HUDEP-2 (cell line): ENCODE data around the gene PRKAR1B.

ENCODE experiments used
- DNase-seq, 76 experiments: peaks; one replicate each; lab custom pipeline; 2025; ENCODE audit not compliant: unreplicated experiment in 76 of 76; lab: John Stamatoyannopoulos, UW

Gene PRKAR1B

DNA sequence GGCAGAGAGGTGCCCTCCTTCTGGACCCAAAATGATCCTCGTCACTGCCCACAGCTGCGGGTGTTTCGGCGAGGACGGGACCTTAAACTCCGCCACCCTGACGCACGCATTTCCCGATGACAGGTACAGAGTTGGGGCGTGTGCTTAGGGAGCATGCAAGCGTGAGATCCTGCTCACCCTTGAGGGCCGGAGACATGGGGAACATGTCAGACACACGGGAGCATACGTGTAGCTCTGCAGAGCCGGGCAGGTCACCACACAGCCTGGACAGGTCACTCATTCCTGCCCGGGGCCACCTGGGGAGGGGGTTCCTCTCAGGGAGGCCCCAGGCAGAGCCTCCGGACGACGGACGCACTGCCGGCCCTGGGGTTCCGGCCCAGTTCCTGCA is 149.8 kb downstream of the PRKAR1B start:
- DNase-seq = no peak

DNA sequence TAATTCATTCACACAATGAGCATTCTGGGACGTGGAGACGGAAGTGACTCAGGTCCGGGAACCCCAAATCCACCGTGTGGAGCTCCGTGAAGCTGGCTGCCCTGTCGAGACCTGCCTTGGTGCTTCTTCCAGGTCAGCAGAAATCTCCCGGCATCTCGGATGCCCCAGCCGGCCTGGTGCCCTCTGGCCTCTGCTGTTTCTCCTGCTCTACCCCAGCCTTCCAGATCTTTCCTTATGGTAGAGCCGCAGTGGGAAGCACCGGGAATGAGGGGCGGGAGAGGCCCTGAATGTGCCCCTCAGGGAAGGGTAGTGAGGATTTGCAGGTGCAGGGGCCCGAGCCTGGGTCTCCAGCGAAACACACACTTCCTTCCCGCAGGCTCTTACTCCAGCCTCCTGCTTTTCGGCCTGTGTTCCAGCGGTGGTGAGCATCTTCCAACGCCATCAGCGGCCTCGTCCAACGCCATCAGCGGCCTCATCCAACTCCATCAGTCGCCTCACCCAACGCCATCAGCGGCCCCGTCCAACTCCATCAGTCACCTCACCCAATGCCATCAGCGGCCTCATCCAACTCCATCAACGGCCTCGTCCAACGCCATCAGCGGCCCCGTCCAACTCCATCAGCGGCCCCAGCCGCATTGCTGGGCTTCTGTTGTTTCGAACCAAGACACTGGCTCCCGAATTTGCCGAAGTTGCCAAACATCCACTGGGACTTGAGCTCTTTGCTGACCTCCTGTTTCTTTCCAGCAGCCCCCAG is 150.4 kb downstream of the PRKAR1B start:
- DNase-seq = no peak

DNA sequence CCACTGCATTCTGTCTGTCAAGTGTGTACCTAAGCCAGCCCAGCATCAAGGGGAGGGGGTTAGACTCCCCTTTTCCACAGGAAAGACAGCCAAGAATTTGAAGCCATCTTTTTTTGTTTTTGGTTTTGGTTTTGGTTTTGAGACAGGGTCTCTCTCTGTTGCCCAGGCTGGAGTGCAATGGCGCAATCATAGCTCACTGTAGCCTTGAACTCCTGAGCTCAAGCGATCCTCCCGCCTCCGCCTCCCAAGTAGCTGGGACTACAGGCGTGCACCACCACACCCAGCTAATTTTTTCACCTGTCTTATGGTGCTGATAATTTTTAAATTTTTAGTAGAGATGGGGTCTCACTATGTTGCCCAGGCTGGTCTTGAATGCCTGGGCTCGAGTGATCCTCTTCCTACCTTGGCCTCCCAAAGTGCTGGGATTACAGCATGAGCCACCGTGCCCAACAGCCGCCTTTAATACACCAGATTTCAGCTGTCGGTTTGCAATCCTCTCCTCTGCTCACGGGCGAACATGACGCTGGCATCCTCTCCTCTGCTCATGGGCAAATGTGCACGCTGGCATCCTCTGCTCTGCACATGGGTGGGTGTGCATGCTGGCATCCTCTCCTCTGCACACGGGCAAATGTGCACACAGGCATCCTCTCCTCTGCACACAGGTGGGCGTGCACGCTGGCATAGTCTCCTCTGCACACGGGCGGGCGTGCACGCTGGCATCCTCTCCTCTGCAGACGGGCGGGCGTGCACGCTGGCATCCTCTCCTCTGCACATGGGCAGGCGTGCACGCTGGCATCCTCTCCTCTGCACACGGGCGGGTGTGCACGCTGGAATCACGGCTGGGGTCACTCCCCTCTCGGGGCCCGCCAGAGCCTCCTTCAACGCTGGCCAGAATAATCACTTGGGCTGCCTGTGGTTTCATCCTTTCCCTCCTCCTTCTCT is 151.4 kb downstream of the PRKAR1B start:
- DNase-seq = no peak

DNA sequence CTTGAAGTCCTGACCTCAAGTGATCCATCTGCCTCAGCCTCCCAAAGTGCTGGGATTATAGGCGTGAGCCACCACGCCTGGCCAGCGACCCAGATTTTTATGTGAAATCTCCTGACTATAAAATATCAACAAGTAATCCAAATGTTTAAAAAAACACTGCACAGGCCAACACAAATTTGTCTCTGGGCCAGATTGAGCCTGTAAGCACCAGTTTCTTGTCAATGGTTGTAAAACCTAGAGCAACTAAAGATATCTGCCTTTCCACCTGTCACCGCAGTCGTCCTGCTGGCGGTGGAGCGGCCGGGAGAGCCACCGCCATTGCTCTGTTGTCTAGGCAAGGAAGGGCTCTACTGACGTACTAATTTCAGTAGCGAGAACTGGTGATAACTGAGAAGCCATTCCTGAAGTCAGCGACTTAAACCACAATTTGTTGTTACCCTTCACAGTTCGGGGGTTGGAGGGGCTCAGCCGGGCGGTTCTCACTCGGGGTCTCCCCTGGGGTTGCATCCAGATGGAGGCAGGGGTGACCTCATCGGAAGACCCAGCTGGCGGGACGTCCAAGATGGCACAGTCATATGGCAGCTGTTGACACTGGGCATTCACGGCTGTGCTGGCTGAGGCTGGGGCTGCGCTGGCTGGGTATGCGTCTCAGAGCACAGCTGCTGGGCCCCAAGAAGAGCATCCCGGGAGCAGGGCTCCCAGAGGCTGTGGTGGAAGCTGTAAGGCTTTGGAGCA is 152.3 kb downstream of the PRKAR1B start:
- DNase-seq = no peak

DNA sequence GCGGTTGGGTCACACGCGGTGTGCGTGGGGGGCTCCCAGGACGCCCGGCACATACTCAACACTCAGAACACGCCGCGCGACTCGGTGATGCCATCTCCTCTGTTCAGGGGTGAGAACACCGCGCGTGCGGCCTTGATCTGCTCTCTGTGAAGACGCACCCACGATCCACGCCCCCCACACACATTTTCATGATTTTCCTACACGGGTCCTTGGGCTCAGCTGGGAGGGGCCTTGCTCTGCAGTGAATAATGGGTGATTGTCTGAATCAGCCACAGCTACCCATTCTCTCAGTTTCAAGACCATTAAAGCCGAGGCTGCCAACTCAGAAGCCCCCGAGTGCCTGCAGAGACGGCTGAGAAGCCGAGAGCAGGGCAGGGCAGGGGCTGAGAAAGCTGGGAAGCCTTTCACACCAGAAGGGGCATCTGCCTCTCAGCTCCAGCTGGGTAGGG is 153.1 kb downstream of the PRKAR1B start:
- no peak for DNase-seq

DNA sequence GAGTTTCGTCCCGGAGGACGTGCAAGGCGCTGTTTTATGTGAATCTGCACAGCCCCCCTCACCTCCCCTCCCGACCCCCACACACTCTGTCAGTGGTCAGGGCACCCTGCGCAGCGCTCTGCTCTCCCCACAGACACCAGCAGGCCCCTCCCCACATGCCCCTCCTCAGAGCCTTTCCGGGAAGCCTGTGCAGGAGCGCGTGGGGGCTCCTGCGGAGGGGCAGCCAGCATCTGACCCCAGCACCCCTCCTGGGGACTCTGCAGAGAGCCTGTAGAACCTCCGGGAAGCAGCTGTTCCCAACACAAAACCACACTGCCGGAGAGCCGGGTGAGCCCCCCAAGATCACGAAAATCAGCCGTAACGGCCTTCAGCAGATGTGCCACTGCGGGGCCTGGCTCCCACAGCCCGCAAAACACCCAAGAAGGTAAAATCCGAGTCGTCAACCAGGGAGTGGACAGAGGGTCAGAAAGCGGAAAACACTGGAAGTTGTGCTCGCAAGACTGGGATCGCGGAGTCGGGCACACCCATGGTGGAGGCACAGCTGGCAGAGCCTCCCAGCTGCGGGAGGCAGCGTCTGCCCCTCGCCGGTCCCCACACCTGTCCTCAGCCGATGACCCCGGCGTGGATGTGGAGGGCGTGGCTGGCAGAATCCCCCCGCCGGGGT is 153.7 kb downstream of the PRKAR1B start:
- DNase-seq = no peak

DNA sequence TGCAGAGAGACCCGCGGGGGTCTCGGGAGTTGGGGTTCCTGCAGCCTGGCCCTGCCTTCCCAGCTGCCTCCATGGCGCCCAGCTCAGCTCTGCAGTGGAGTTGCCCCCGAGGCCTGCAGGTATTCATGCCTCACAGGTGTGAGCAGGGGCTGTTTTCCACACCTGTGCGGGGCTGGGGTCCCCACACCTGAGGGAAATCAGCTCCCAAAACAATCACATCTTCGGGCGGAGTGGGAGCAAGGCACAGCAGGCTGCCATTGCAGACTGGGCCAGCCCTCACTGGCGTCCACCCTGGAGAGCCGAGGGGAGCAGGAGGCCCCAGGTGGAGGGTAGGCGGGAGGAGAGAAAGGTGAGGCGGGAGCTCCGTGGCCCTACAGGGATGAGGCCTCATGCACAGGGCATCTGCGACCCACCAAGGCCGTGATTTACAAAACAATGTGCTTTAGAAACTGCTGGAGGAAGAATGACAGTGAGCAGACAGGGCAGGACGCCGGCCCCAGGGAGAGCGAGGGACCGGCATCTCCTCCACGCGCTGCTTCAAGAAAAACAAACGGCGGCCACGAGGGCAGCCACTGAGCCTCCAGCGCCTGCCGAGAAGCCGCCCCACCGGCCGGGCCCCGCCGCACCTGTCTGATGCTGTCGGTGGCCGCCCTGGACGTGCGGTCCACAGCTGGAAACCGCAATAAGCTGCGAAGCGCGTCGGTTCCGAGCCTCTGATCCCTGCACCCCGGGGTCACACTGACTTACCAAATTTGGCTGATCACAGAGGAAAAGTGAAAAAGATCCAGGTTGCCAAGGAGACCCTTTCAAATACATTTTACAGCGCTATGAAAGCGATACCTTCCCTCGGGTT is 154.4 kb downstream of the PRKAR1B start:
- DNase-seq = no peak

DNA sequence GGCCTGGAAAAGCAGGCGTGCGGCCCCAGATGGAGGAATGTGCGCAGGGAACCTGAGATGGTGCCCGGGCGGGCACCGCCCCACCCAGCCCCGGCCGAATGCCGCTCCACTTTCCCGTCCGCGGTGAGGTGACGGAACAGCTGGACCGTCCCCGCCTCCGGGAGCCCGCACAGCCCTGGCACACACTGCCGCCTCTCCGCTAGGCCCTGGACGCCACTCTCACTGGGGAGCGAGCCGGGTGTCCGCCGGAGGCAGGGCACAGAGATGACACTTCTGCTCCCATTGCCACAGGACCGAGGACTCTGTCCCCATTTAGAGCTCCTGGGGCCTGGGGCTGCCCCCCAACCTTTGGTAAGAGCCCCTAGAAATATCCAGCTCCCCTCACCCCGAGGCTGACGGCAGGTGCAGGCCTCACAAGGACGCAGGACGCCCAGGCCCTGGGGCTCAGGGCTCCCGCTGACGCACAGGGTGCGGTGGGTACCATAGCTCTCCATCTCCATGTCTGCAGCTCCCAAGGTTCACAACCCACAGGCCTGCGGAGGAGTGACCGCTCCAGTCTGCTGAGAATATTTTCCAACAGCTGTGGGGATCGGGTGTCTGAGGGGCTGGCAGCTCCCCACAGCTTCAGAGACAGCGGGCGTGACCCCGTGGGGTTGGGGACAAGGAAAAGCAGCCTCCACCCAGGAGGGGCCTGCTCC is 155.2 kb downstream of the PRKAR1B start:
- no peak for DNase-seq

DNA sequence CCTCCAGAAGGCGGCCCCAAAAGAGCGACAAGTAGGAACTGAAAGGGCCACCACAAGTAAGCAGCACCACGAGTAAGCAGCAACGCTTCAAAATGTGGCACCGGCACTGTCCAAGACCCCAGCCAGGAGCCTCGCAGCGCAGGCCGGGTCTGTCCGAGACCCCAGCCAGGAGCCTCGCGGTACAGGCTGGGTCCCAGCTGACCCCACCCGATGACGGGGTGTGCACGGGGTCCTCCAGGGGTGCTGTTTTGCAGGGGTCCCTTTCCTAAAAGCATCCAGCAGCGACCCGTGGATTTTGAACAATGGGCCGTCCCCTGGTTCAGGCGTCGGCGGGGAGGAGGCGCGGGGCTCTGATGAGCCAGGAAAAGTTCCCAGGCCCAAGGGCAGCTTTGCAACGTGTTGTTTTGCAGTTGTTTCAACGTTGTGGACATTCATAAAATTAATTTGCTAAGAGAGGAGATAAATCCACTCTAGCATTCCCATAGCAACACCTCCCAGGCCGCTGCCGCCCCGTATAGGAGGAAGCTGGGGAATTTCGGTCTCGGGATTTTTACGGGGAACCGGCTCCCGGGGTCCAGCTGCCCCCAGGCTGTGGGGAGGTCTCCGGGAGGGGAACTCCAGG is 155.9 kb downstream of the PRKAR1B start:
- no peak for DNase-seq

DNA sequence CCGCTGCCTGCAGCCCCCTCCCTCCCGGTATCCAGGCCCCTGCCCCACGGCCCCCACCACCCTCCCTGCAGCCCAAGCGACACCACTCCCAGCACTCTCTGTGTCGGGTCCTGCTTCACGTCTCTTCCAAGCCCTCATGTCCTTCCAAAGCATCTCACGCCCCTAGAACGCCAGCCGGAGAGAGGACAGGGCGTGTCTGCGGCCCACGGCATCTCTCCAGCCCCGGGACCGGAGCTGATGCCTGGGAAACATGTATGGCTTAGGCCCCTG is 156.3 kb downstream of the PRKAR1B start:
- DNase-seq = no peak

DNA sequence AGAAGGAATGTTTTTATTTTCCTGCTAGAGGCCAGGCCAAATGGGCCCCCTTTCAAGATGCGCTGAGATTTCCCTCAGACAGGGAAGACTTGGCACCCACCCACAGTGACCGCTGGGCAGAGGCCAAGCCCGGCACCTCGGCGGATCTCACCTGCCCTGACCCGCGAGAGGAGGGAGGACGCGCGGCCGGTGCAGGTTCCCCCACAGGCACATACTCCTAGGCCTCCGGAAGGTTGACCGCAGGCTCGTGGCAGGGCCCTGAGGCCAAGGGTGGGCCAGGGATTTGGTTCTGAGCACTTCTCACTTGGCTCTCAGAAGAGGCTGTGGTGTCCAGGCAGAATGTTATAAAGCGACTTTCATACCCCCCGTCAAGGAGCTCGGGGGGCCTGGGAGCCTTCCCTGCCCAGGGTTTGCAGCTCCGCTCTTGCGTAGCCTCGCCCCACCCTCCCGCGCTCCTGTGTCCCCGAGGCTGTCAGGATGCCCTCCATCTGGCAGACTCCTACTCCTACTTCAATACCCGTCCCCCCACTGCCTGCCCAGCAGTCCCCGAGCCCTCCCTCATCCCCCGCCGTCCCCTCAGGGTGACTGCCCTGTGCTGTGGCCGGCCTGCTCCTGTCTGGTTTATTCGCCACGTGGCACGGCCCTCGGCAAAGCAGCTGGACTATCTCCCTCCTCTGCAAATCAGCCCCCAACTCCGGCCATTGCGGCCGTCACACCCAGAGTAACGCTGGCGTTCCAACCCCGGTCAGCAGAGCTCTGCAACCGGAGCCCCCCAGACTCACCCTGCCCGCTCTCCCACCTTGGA is 156.9 kb downstream of the PRKAR1B start:
- no peak for DNase-seq

DNA sequence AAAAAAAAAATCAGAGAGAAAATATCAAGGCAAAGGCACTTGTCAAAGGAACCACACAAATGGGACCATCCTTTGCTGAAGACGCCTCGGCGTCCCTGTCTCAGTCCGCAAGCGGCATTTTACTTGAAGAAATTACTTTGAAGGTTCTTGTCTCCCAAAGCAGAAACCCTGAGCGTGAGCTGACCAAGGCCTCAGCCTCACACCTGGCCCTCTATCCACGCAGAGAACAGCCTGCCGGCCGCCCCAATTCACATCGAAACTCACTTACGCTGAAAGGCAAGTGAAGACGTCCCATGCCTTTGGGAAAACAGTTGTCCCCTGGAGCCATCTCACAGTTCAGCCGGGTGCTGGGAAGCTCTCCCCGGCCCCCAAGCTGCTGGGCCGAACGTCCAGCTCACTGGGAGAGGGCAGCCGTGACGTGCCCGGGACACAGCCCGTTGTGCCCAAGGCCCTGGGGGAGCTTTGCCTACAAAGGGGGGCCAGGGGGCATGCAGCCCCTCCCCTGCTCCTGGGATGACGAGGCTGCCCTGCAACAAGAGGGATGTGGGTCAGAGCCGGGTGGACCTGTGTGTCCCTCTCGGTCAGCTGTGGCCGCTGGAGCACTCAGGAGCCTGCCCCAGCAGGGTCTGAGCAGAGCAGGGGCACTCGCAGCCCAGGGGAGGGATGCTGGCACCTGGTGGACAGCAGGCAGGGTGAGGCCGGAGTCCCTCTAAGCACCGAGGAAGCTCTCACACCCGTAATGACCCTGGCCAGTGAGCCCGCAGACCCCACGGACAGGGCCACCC is 157.8 kb downstream of the PRKAR1B start:
- DNase-seq = no peak

DNA sequence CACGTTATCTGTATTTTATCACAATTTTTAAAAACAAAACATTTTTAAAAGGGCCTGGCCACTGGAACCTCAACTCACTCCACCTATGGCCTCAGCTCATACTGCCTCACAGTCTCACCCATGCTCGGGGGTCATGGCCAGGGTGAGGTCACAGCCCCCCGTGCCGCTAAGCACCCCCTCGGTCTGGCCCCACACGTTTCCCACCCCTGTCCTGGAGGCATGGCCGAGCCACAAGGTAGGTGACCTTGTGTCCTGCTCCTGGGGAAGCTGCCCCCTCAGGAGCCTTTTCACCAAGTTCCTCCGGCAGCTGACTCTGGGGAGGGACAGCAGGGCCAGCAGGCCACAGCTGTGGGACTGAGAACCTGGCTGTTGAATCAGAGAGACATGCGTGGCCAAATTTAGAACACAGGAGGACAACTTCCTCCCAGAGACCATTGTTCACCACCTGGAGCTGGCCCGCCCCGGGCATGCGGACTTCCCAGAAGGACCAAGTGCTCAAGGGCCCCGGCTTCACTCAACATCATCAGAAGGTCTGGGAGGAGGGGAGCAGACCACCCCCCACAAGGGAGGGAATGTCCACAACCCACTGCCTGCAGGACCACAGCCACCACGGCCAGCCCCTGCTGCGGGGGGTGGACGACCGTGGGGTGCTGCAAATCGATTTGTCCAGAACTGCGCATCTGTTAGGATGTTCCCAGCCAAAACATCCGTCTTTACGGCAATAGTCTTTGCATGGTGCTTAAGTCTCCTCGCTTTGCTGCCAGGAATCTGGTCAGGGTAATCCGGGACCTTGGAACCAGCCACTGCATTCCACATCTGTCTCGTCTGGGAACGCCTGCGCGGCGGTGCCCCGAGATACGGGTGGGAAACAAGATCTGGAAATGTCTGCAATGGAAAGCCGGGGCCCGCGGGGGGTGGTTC is 158.8 kb downstream of the PRKAR1B start:
- DNase-seq = no peak

DNA sequence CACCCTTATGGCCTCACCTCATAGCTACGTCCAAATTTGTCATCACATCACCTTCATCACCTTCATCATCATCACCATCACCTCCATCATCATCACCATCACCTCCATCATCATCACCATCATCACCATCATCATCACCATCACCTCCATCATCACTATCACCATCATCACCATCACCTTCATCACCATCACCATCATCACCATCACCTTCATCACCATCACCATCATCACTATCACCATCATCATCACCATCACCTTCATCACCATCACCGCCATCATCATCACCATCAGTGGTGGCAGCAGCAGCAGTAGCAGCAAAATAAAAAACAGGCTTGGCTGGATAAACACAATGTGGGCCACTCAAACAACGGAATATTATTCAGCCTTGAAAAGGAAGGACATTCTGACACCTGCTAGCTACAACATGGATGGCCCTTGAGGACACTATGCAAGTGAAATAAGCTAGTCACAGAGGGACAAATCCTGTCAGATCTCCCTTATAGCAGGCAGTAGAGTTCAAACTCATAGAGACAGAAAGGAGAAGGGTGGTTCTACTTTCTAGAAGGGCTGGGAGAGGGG is 159.7 kb downstream of the PRKAR1B start:
- DNase-seq = no peak

DNA sequence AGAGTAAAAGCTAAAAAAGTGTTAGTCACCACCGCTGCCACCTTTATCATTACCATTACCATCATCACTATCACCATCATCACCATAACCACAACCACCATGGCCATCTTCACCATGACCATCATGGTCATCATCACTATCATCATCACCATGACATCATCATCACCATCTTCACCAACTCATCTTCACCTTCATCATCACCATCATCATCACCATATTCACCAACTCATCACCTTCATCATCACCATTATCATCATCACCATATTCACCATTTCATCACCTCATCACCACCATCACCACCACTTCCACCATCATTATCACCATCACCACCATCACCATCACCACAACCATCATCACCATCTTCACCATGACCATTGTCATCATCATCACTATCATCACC is 161.0 kb downstream of the PRKAR1B start:
- no peak for DNase-seq
